ENCODE measurements around the gene PRKG1. TPM values are rescaled to one million over a fixed set of nuclear protein-coding genes. Genes with fewer than 3 reads are reported as not detected.

The PRKG1 gene
- total and polyA plus RNA-seq, 4 donors, result 0.46 to 5.1 (median 1.5) TPM

DNA sequence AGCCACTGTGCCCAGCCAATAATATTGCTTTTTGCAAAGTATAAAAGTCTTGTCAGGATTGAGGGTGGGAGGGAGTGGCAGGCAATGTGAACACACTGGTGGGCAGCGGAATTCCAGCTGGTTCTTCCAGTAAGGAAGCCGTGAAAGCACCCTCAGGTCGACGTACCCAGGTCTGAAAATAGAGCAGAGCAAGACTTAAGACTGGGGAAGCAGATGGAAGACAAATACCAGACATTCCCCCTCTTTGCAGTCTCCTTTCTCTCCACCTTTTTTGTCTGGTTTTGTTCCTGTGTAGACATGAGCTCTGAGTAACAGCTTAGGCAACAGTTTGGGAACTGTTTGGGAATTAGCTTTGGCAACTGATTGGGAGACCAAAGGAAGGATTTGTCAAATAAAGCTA lies 642.7 kb downstream of the PRKG1 start:
- Histone ChIP-seq H3K27me3 (ENCODE audit: control insufficient read depth in 4 of 4, insufficient read depth in 4 of 4, low read length in 3 of 4) (peaks cover 0 to 6% (median 0%) of the 10 kb centered on the region in 4 donors), H3K4me1 (ENCODE audit: control insufficient read depth in 4 of 4, insufficient read depth in 4 of 4, low read length in 3 of 4) (no peaks in the 10 kb centered on the region), H3K9me3 (ENCODE audit: control insufficient read depth in 4 of 4, low read length in 3 of 4) (no peaks in the 10 kb centered on the region), H3K9ac (ENCODE audit: low read depth in 1 of 2, low read length in 2 of 2) (no peak overlapping the region), H3K4me3 (ENCODE audit: low read depth in 1 of 3, low read length in 3 of 3) (no peak overlapping the region), H3K27ac (ENCODE audit: low read depth in 1 of 2, low read length in 2 of 2) (no peak overlapping the region), H3K36me3 (ENCODE audit: control insufficient read depth in 4 of 4, insufficient read depth in 3 of 4, low read depth in 1 of 4, low read length in 3 of 4) (no peaks in the 10 kb centered on the region)
- DNase-seq (ENCODE audit: low spot score), result no peak
- WGBS, result 79% methylated on average over 4 of the region's 4 CpGs
- no peak for TF ChIP-seq EGR1 (IDR thresholded peaks at IDR 0.05; ENCODE audit: low read depth in 2 of 2)
- TF ChIP-seq JUND (IDR thresholded peaks at IDR 0.05), result no peak
- no peak for TF ChIP-seq RAD21 (IDR thresholded peaks at IDR 0.05)
- TF ChIP-seq, protein P1, sequence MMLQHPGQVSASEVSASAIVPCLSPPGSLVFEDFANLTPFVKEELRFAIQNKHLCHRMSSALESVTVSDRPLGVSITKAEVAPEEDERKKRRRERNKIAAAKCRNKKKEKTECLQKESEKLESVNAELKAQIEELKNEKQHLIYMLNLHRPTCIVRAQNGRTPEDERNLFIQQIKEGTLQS (IDR thresholded peaks at IDR 0.05), result no peak
- TF ChIP-seq YY1 (IDR thresholded peaks at IDR 0.05), result no peak
- TF ChIP-seq, protein P2, sequence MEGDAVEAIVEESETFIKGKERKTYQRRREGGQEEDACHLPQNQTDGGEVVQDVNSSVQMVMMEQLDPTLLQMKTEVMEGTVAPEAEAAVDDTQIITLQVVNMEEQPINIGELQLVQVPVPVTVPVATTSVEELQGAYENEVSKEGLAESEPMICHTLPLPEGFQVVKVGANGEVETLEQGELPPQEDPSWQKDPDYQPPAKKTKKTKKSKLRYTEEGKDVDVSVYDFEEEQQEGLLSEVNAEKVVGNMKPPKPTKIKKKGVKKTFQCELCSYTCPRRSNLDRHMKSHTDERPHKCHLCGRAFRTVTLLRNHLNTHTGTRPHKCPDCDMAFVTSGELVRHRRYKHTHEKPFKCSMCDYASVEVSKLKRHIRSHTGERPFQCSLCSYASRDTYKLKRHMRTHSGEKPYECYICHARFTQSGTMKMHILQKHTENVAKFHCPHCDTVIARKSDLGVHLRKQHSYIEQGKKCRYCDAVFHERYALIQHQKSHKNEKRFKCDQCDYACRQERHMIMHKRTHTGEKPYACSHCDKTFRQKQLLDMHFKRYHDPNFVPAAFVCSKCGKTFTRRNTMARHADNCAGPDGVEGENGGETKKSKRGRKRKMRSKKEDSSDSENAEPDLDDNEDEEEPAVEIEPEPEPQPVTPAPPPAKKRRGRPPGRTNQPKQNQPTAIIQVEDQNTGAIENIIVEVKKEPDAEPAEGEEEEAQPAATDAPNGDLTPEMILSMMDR (IDR thresholded peaks at IDR 0.05; ENCODE audit: low read depth, low read length, missing input control), result no peak
- TF ChIP-seq RXRA (IDR thresholded peaks at IDR 0.05), result no peak
- no peak for TF ChIP-seq TAF1 (conservative IDR thresholded peaks at IDR 0.05)

DNA sequence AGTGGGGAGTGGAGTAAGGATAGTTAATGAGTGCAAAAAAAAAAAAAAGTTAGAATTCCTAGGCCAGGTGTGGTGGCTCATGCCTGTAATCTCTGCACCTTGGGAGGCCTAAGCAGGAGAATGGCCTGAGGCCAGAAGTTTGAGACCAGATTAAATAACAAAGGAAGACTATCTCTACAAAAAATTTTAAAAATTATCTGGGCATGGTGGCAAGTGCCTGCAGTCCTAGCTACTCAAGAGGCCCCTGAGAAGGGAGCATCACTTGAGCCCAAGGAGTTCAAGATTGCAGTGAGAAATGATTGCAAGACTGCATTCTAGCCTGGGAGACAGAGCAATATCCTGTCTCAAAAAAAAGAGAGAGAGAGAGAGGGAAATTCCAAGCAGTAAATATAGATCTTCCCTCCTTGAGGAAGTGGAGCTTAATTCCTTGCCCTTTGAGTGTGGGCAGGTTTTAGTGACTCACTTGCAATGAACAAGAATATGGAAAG lies 644.6 kb downstream of the PRKG1 start:
- no peak for TF ChIP-seq HNF4G (IDR thresholded peaks at IDR 0.05)
- no peak for TF ChIP-seq FOXA1 (IDR thresholded peaks at IDR 0.05)
- no peak for TF ChIP-seq SP1 (IDR thresholded peaks at IDR 0.05)
- TF ChIP-seq, protein P2 (IDR thresholded peaks at IDR 0.05; ENCODE audit: low read depth, low read length, missing input control), result no peak
- TF ChIP-seq, protein P3, sequence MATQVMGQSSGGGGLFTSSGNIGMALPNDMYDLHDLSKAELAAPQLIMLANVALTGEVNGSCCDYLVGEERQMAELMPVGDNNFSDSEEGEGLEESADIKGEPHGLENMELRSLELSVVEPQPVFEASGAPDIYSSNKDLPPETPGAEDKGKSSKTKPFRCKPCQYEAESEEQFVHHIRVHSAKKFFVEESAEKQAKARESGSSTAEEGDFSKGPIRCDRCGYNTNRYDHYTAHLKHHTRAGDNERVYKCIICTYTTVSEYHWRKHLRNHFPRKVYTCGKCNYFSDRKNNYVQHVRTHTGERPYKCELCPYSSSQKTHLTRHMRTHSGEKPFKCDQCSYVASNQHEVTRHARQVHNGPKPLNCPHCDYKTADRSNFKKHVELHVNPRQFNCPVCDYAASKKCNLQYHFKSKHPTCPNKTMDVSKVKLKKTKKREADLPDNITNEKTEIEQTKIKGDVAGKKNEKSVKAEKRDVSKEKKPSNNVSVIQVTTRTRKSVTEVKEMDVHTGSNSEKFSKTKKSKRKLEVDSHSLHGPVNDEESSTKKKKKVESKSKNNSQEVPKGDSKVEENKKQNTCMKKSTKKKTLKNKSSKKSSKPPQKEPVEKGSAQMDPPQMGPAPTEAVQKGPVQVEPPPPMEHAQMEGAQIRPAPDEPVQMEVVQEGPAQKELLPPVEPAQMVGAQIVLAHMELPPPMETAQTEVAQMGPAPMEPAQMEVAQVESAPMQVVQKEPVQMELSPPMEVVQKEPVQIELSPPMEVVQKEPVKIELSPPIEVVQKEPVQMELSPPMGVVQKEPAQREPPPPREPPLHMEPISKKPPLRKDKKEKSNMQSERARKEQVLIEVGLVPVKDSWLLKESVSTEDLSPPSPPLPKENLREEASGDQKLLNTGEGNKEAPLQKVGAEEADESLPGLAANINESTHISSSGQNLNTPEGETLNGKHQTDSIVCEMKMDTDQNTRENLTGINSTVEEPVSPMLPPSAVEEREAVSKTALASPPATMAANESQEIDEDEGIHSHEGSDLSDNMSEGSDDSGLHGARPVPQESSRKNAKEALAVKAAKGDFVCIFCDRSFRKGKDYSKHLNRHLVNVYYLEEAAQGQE (IDR thresholded peaks at IDR 0.05), result no peak
- Histone ChIP-seq H3K4me3 (ENCODE audit: low read depth in 1 of 3, low read length in 3 of 3) (no peak overlapping the region), H3K9ac (ENCODE audit: low read depth in 1 of 2, low read length in 2 of 2) (no peak overlapping the region), H3K9me3 (ENCODE audit: control insufficient read depth in 4 of 4, low read length in 3 of 4) (no peaks in the 10 kb centered on the region), H3K4me1 (ENCODE audit: control insufficient read depth in 4 of 4, insufficient read depth in 4 of 4, low read length in 3 of 4) (no peaks in the 10 kb centered on the region), H3K27ac (ENCODE audit: low read depth in 1 of 2, low read length in 2 of 2) (no peak overlapping the region), H3K36me3 (ENCODE audit: control insufficient read depth in 4 of 4, insufficient read depth in 3 of 4, low read depth in 1 of 4, low read length in 3 of 4) (no peaks in the 10 kb centered on the region), H3K27me3 (ENCODE audit: control insufficient read depth in 4 of 4, insufficient read depth in 4 of 4, low read length in 3 of 4) (peaks cover 0 to 6% (median 0%) of the 10 kb centered on the region in 4 donors)
- no peak for DNase-seq (ENCODE audit: low spot score)
